ENCODE results near the gene PYCARD.
"Not testable (repeated sequence)": the region's sequence is repeated elsewhere in the genome, so short reads cannot be mapped to it uniquely, and the experiment has no call there.

- TF ChIP-seq EZH2 (IDR thresholded peaks at IDR 0.05; ENCODE audit: borderline replicate concordance, low read depth, low read length, severe bottlenecking); CTCF (IDR thresholded peaks at IDR 0.05; ENCODE audit: borderline replicate concordance, extremely low read depth, low read length, poor library complexity, severe bottlenecking): not testable (repeated sequence)
These were observed 32.5 kb downstream of the PYCARD start for GRCh38 chr16:31170048-31170447.

Data from DND-41 (cell line).